Measurements from ENCODE around the gene ASPN.

- TF ChIP-seq RAD21 (IDR thresholded peaks at IDR 0.05), result no peak
- TF ChIP-seq CTCF (IDR thresholded peaks at IDR 0.05; ENCODE audit: low read depth, low read length, missing input control), result no peak
- no peak for TF ChIP-seq REST (IDR thresholded peaks at IDR 0.05)
- TF ChIP-seq ZBTB33 (IDR thresholded peaks at IDR 0.05), result no peak
- TF ChIP-seq EGR1 (IDR thresholded peaks at IDR 0.05; ENCODE audit: low read depth in 2 of 2), result no peak
Observed at GRCh38 chr9:92467041-92467440, 15.3 kb downstream of the ASPN start.

All from liver (tissue), 3 donors.